PC-3 (cell line): ENCODE results near the gene DGCR2. TPM values are rescaled to one million over a fixed set of nuclear protein-coding genes. Genes with fewer than 3 reads are reported as not detected.

Source experiments
- ATAC-seq: fragments of 200-7000 bp; cut with Tn5 transposase; 2 replicates; pipeline ENCODE4 v1.9.1; 2020; ENCODE audit warnings: mild to moderate bottlenecking, moderate library complexity
- BruUV-seq: library from RNA; stranded (reverse); fragments of 400-500 nt; replicated peaks from 2 replicates; lab custom pipeline; 2021; lab: Mats Ljungman, UMichigan
- CTCF ChIA-PET: fragments of 300-600 bp; sonication (Branson Sonifier 250); formaldehyde crosslinking; loops from one replicate; lab custom pipeline; 2022; ENCODE audit warnings: antibody characterized with exemption; lab: Charles Lee
- POLR2A ChIA-PET: fragments of 300-600 bp; sonication (Branson Sonifier 250); formaldehyde crosslinking; loops from one replicate; lab custom pipeline; 2022; ENCODE audit warnings: antibody characterized with exemption; ENCODE audit not compliant: unreplicated experiment; lab: Charles Lee
- DNase-seq: peaks from one replicate; pipeline ENCODE4 v3.0.0-alpha.2; 2015
- H2AFZ ChIP-seq: fragments of 300-600 bp; sonication (generic); 2 replicates; pipeline ENCODE4 v1.6.0; 2016; ENCODE audit warnings: antibody characterized with exemption, low read length
- H3F3A ChIP-seq: fragments of 300-600 bp; sonication (generic); one replicate; pipeline ENCODE4 v1.6.0; 2017; ENCODE audit warnings: antibody characterized with exemption, low read length, control low read depth, mild to moderate bottlenecking; ENCODE audit not compliant: unreplicated experiment
- H3K27ac ChIP-seq: fragments of 300-600 bp; sonication (generic); 2 replicates; pipeline ENCODE4 v1.5.1; 2016; ENCODE audit warnings: mild to moderate bottlenecking, low read length
- H3K27me3 ChIP-seq: fragments of 300-600 bp; sonication (generic); 2 replicates; pipeline ENCODE4 v1.6.1; 2016; ENCODE audit warnings: low read length, mixed read lengths
- H3K36me3 ChIP-seq: fragments of 300-600 bp; sonication (generic); 2 replicates; pipeline ENCODE4 v1.6.1; 2016; ENCODE audit warnings: low read depth, mixed run types, low read length, mixed read lengths
- H3K4me1 ChIP-seq: fragments of 300-600 bp; sonication (generic); 2 replicates; pipeline ENCODE4 v1.5.1; 2016; ENCODE audit warnings: low read length; ENCODE audit not compliant: insufficient read depth
- H3K4me2 ChIP-seq: fragments of 300-600 bp; sonication (generic); 2 replicates; pipeline ENCODE4 v1.6.0; 2016; ENCODE audit warnings: low read length
- H3K4me3 ChIP-seq: fragments of 300-600 bp; sonication (generic); 2 replicates; pipeline ENCODE4 v1.5.1; 2016; ENCODE audit warnings: mild to moderate bottlenecking, low read length, mixed read lengths
- H3K79me2 ChIP-seq: fragments of 300-600 bp; sonication (generic); 2 replicates; pipeline ENCODE4 v1.6.1; 2017; ENCODE audit warnings: low read length, mixed read lengths
- H3K9ac ChIP-seq: fragments of 300-600 bp; sonication (generic); 2 replicates; pipeline ENCODE4 v1.6.0; 2016; ENCODE audit warnings: mild to moderate bottlenecking, low read length
- H3K9me2 ChIP-seq: fragments of 300-600 bp; sonication (generic); replicated peaks from 2 replicates; pipeline ENCODE4 v1.6.1; 2016; ENCODE audit warnings: mixed run types, low read length, mixed read lengths
- H3K9me3 ChIP-seq: fragments of 300-600 bp; sonication (generic); 2 replicates; pipeline ENCODE4 v1.6.1; 2016; ENCODE audit warnings: low read length, mixed read lengths
- H4K20me1 ChIP-seq: fragments of 300-600 bp; sonication (generic); 2 replicates; pipeline ENCODE4 v1.6.1; 2016; ENCODE audit warnings: low read length, mixed read lengths
- CTCF ChIP-seq: fragments of 300-600 bp; sonication (generic); conservative IDR thresholded peaks from 2 replicates; pipeline ENCODE4 v1.5.1; 2017; ENCODE audit warnings: antibody characterized with exemption, low read depth, mild to moderate bottlenecking, low read length
- EZH2 ChIP-seq: fragments of 300-600 bp; sonication (generic); IDR thresholded peaks from one replicate; pipeline ENCODE4 v1.6.1; 2017; ENCODE audit warnings: antibody characterized with exemption, mild to moderate bottlenecking, low read length; ENCODE audit not compliant: unreplicated experiment
- EZH2phosphoT487 ChIP-seq: fragments of 300-600 bp; sonication (generic); IDR thresholded peaks from 2 replicates; pipeline ENCODE4 v1.6.1; 2018; ENCODE audit warnings: mild to moderate bottlenecking, antibody characterized with exemption, low read length, borderline replicate concordance
- intact Hi-C: fragments of 100-400 bp; cut with micrococcal nuclease; formaldehyde crosslinking; loops from 2 replicates; pipeline ENCODE4 v1.9.0; 2023
- total RNA-seq: library from RNA; depleted of rRNA; stranded (reverse); fragments of >200 nt; gene quantifications from 2 replicates; pipeline ENCODE4 v1.2.3, GENCODE V29; 2014

Gene DGCR2
- total RNA-seq, 1 experiment from 2014 or later: 36.1 TPM

- POLR2A ChIA-PET: no interaction called here
- BruUV-seq: no TSS peak
These were observed 103.1 kb downstream of the DGCR2 start for GRCh38 chr22:19019029-19019678.

GRCh38 chr22:19018256-19018655, 104.0 kb downstream of the DGCR2 start:
- Histone ChIP-seq H3K79me2 (no peaks in the 10 kb centered on the region), H3K36me3 (no peaks in the 10 kb centered on the region), H3K9me3 (no peaks in the 10 kb centered on the region), H3K9ac (no peak overlapping the region), H3K27me3 (peaks cover 3% of the 10 kb centered on the region), H3K4me2 (no peak overlapping the region), H2AFZ (no peak overlapping the region), H3K4me3 (no peak overlapping the region), H3K27ac (no peak overlapping the region), H3K9me2 (no peaks in the 10 kb centered on the region), H3F3A (no peaks in the 10 kb centered on the region), H4K20me1 (no peaks in the 10 kb centered on the region), H3K4me1 (no peaks in the 10 kb centered on the region)
- CTCF ChIA-PET: no interaction called here
- ATAC-seq (no peak), DNase-seq (no peak)
- TF ChIP-seq EZH2 (no peak), CTCF (no peak)
- intact Hi-C loops: no loop called here
- BruUV-seq: no TSS peak
- POLR2A ChIA-PET: no interaction called here

More at GRCh38 chr22:19019029-19019678, 103.1 kb downstream of the DGCR2 start:
- DNase-seq (no peak), ATAC-seq (no peak)
- no peaks in the 10 kb centered on the region for H4K20me1 ChIP-seq
- H3K4me2 ChIP-seq: no peak overlapping the region
- CTCF ChIA-PET: no interaction called here
- H3K27me3 ChIP-seq: peaks cover 3% of the 10 kb centered on the region
- no peak overlapping the region for H3K27ac ChIP-seq
- no peaks in the 10 kb centered on the region for H3F3A ChIP-seq
- H3K9me2 ChIP-seq: no peaks in the 10 kb centered on the region
- no peak overlapping the region for H2AFZ ChIP-seq
- no peak for TF ChIP-seq CTCF
- TF ChIP-seq EZH2: no peak
- TF ChIP-seq EZH2phosphoT487: no peak
- no peaks in the 10 kb centered on the region for H3K9me3 ChIP-seq
- no peak overlapping the region for H3K9ac ChIP-seq
- H3K36me3 ChIP-seq: no peaks in the 10 kb centered on the region
- H3K79me2 ChIP-seq: no peaks in the 10 kb centered on the region
- H3K4me3 ChIP-seq: no peak overlapping the region
- no peaks in the 10 kb centered on the region for H3K4me1 ChIP-seq
- intact Hi-C loops: no loop called here

GRCh38 chr22:19016081-19016766, 106.0 kb downstream of the DGCR2 start:
- no peak for DNase-seq
- Histone ChIP-seq H4K20me1 (no peaks in the 10 kb centered on the region), H2AFZ (no peak overlapping the region), H3K27me3 (no peaks in the 10 kb centered on the region; the same call in none of the 2 replicates), H3K4me2 (no peak overlapping the region), H3K9me2 (no peaks in the 10 kb centered on the region), H3K4me1 (peaks cover 5% of the 10 kb centered on the region; the same call in 1 of the 2 replicates), H3K36me3 (no peaks in the 10 kb centered on the region), H3K9ac (no peak overlapping the region), H3K27ac (no peak overlapping the region), H3F3A (no peaks in the 10 kb centered on the region), H3K79me2 (no peaks in the 10 kb centered on the region), H3K4me3 (no peak overlapping the region), H3K9me3 (no peaks in the 10 kb centered on the region)
- TF ChIP-seq EZH2 (no peak), CTCF (no peak), EZH2phosphoT487 (no peak)
- CTCF ChIA-PET: no interaction called here
- ATAC-seq: no peak
- intact Hi-C loops: no loop called here
- no TSS peak for BruUV-seq
- POLR2A ChIA-PET: no interaction called here
